Osteocyte (in vitro differentiated cells): ENCODE measurements around the gene RPL35. TPM values are rescaled to one million over a fixed set of nuclear protein-coding genes. Genes with fewer than 3 reads are reported as not detected.

Experiments
- DNase-seq: peaks from one replicate; pipeline ENCODE4 v3.0.0; 2021; ENCODE audit warnings: mixed read lengths; ENCODE audit not compliant: unreplicated experiment; ENCODE audit errors: extremely low spot score
- H3K27ac Mint-ChIP-seq: one replicate; pipeline ENCODE4 v1.8.0; 2021; ENCODE audit warnings: mild to moderate bottlenecking, mixed read lengths; ENCODE audit not compliant: unreplicated experiment
- H3K27me3 Mint-ChIP-seq: one replicate; pipeline ENCODE4 v1.8.0; 2021; ENCODE audit warnings: mixed read lengths; ENCODE audit not compliant: unreplicated experiment
- H3K36me3 Mint-ChIP-seq: one replicate; pipeline ENCODE4 v1.8.0; 2021; ENCODE audit warnings: mixed read lengths; ENCODE audit not compliant: unreplicated experiment
- H3K4me1 Mint-ChIP-seq: one replicate; pipeline ENCODE4 v1.8.0; 2021; ENCODE audit warnings: mixed read lengths; ENCODE audit not compliant: unreplicated experiment
- H3K4me3 Mint-ChIP-seq: one replicate; pipeline ENCODE4 v1.8.0; 2021; ENCODE audit warnings: mild to moderate bottlenecking, moderate library complexity, mixed read lengths; ENCODE audit not compliant: unreplicated experiment
- H3K9me3 Mint-ChIP-seq: one replicate; pipeline ENCODE4 v1.8.0; 2021; ENCODE audit warnings: mixed read lengths; ENCODE audit not compliant: unreplicated experiment
- CTCF ChIP-seq: fragments of 200-600 bp; sonication (generic); IDR thresholded peaks from 2 replicates; pipeline ENCODE4 v1.5.0; 2021; ENCODE audit warnings: antibody characterized with exemption, mild to moderate bottlenecking, moderate library complexity
- total RNA-seq: library from RNA; stranded (reverse); gene quantifications from 2 replicates; pipeline ENCODE4 v1.2.1, GENCODE V29; 2021

Gene RPL35
- total RNA-seq, 1 donor from 2014 or later: 912 TPM

GRCh38 chr9:124828489-124829333 lies 33.0 kb downstream of the RPL35 start:
- Mint-ChIP-seq H3K4me1 (peaks cover 17% of the 10 kb centered on the region), H3K9me3 (no peaks in the 10 kb centered on the region), H3K27ac (peak overlapping the region; percentile 54), H3K4me3 (no peak overlapping the region), H3K36me3 (no peaks in the 10 kb centered on the region), H3K27me3 (no peaks in the 10 kb centered on the region)
- no peak for TF ChIP-seq CTCF
- no peak for DNase-seq

GRCh38 chr9:124820698-124821623 lies 40.8 kb downstream of the RPL35 start:
- no peaks in the 10 kb centered on the region for H3K27me3 Mint-ChIP-seq
- no peak for TF ChIP-seq CTCF
- H3K4me3 Mint-ChIP-seq: no peak overlapping the region
- H3K36me3 Mint-ChIP-seq: peaks cover 2% of the 10 kb centered on the region
- peaks cover 26% of the 10 kb centered on the region for H3K4me1 Mint-ChIP-seq
- no peaks in the 10 kb centered on the region for H3K9me3 Mint-ChIP-seq
- no peak for DNase-seq
- H3K27ac Mint-ChIP-seq: no peak overlapping the region

- H3K27me3 Mint-ChIP-seq: no peaks in the 10 kb centered on the region
- H3K27ac Mint-ChIP-seq: no peak overlapping the region
- H3K36me3 Mint-ChIP-seq: peaks cover 2% of the 10 kb centered on the region
- H3K9me3 Mint-ChIP-seq: no peaks in the 10 kb centered on the region
- DNase-seq: no peak
- TF ChIP-seq CTCF: no peak
- H3K4me1 Mint-ChIP-seq: peaks cover 32% of the 10 kb centered on the region
- H3K4me3 Mint-ChIP-seq: no peak overlapping the region
These were observed 43.1 kb downstream of the RPL35 start for GRCh38 chr9:124818431-124819281.

GRCh38 chr9:124815601-124816000 lies 46.2 kb downstream of the RPL35 start:
- Mint-ChIP-seq H3K4me3 (no peak overlapping the region), H3K36me3 (no peaks in the 10 kb centered on the region), H3K9me3 (no peaks in the 10 kb centered on the region)

More at GRCh38 chr9:124815601-124816000, 46.2 kb downstream of the RPL35 start:
- Mint-ChIP-seq H3K27ac (no peak overlapping the region), H3K27me3 (no peaks in the 10 kb centered on the region), H3K4me1 (peaks cover 54% of the 10 kb centered on the region)
- no peak for TF ChIP-seq CTCF
- DNase-seq: no peak
